B cell (primary cell): Measurements from ENCODE around the gene WDR73. TPM values are rescaled to one million over a fixed set of nuclear protein-coding genes. Genes with fewer than 3 reads are reported as not detected.

ENCODE experiments used
- ATAC-seq: fragments of 200-7000 bp; cut with Tn5 transposase; one replicate; pipeline ENCODE4 v1.10.0; 2021; ENCODE audit warnings: low read depth, mild to moderate bottlenecking, moderate number of reproducible peaks, moderate library complexity
- CTCF ChIA-PET: fragments of 350-600 bp; sonication (Branson Sonifier 250); formaldehyde crosslinking; loops from one replicate; lab custom pipeline; 2021; ENCODE audit warnings: antibody characterized with exemption, inconsistent platforms; lab: Charles Lee
- POLR2A ChIA-PET: fragments of 350-600 bp; sonication (Branson Sonifier 250); formaldehyde crosslinking; loops from one replicate; lab custom pipeline; 2021; ENCODE audit warnings: antibody characterized with exemption; lab: Charles Lee
- DNase-seq: peaks from one replicate; pipeline ENCODE4 v3.0.0; 2013
- H2AFZ ChIP-seq: 2 replicates; pipeline ENCODE4 v1.6.1; 2012; ENCODE audit warnings: mild to moderate bottlenecking, low read depth, low read length; ENCODE audit not compliant: insufficient read depth, poor library complexity, severe bottlenecking
- H3K27ac ChIP-seq, 2 donors: 1 replicate in 1 of 2; 2 replicates in 1 of 2; pipeline ENCODE4 v1.5.1; 2012 to 2013; ENCODE audit warnings: low read length in 2 of 2, mild to moderate bottlenecking in 2 of 2, moderate library complexity in 1 of 2
- H3K27me3 ChIP-seq, 4 experiments: fragments of 200-600 bp in 1 of 4; sonication (generic) in 1 of 4; replicated peaks in 1 of 4; 1 replicate in 2 of 4; 2 replicates in 2 of 4; pipeline versions ENCODE4 v1.6.1 to v1.7.0; 2013 to 2016; ENCODE audit warnings: low read length in 3 of 4, mild to moderate bottlenecking in 2 of 4, mixed read lengths in 1 of 4, moderate library complexity in 1 of 4; ENCODE audit not compliant: insufficient read depth in 4 of 4, control insufficient read depth in 3 of 4; ENCODE audit errors: control extremely low read depth in 1 of 4
- H3K36me3 ChIP-seq, 2 experiments: replicated peaks in 1 of 2; 1 replicate in 1 of 2; 2 replicates in 1 of 2; pipeline versions ENCODE4 v1.6.1 to v1.7.1; 2013; ENCODE audit warnings: low read length in 1 of 2; ENCODE audit not compliant: insufficient read depth in 2 of 2, control insufficient read depth in 1 of 2; ENCODE audit errors: control extremely low read depth in 1 of 2, extremely low read depth in 1 of 2
- H3K4me1 ChIP-seq, 2 donors: fragments of 200-600 bp in 1 of 2; sonication (generic) in 1 of 2; 1 replicate in 1 of 2; 2 replicates in 1 of 2; pipeline versions ENCODE4 v1.5.1 to v1.6.1; 2013 to 2017; ENCODE audit warnings: low read length in 2 of 2; ENCODE audit not compliant: control insufficient read depth in 2 of 2, insufficient read depth in 2 of 2
- H3K4me2 ChIP-seq: replicated peaks from 2 replicates; pipeline ENCODE3; 2012; ENCODE audit warnings: mild to moderate bottlenecking, low read depth, low read length; ENCODE audit not compliant: poor library complexity, severe bottlenecking
- H3K4me3 ChIP-seq, 5 experiments: fragments of 200-600 bp in 1 of 5; sonication (generic) in 1 of 5; 1 replicate in 3 of 5; 2 replicates in 2 of 5; pipeline versions ENCODE4 v1.5.1 to v1.7.0; 2011 to 2016; ENCODE audit warnings: low read length in 4 of 5, mild to moderate bottlenecking in 4 of 5, low read depth in 2 of 5, control low read depth in 1 of 5, moderate library complexity in 1 of 5; ENCODE audit not compliant: insufficient read depth in 1 of 5; ENCODE audit errors: control extremely low read depth in 1 of 5, extremely low read depth in 1 of 5
- H3K79me2 ChIP-seq: fragments of 200-600 bp; sonication (generic); one replicate; pipeline ENCODE4 v1.6.0; 2016; ENCODE audit warnings: low read length; ENCODE audit not compliant: control insufficient read depth, insufficient read depth
- H3K9ac ChIP-seq: fragments of 200-600 bp; sonication (generic); 2 replicates; pipeline ENCODE4 v1.6.1; 2017; ENCODE audit warnings: mild to moderate bottlenecking, low read length, moderate library complexity
- H3K9me3 ChIP-seq, 3 donors: one replicate each; pipeline versions ENCODE4 v1.6.1 to v1.7.1; 2013; ENCODE audit warnings: low read length in 2 of 3; ENCODE audit not compliant: control insufficient read depth in 2 of 3, insufficient read depth in 1 of 3; ENCODE audit errors: control extremely low read depth in 1 of 3
- H4K20me1 ChIP-seq: 2 replicates; pipeline ENCODE4 v1.6.0; 2012; ENCODE audit warnings: mild to moderate bottlenecking, low read length; ENCODE audit not compliant: insufficient read depth, control insufficient read depth, poor library complexity, severe bottlenecking
- H3K27ac Mint-ChIP-seq: one replicate; pipeline ENCODE4 v1.8.0; 2021; ENCODE audit warnings: mixed read lengths
- H3K27me3 Mint-ChIP-seq: one replicate; pipeline ENCODE4 v1.8.0; 2021; ENCODE audit warnings: mixed read lengths
- H3K4me1 Mint-ChIP-seq: one replicate; pipeline ENCODE4 v1.8.0; 2021; ENCODE audit warnings: mixed read lengths
- H3K4me3 Mint-ChIP-seq: one replicate; pipeline ENCODE4 v1.8.0; 2021; ENCODE audit warnings: mixed read lengths
- H3K9me3 Mint-ChIP-seq: one replicate; pipeline ENCODE4 v1.8.0; 2022; ENCODE audit warnings: mixed read lengths; ENCODE audit not compliant: insufficient read depth
- EZH2 ChIP-seq: IDR thresholded peaks from 2 replicates; pipeline ENCODE4 v1.6.1; 2012; ENCODE audit warnings: borderline replicate concordance, low read depth, mild to moderate bottlenecking, moderate library complexity, low read length; ENCODE audit not compliant: insufficient read depth, poor library complexity, severe bottlenecking
- WGBS: methylation state at CpG from one replicate; pipeline ENCODE4 v1.1.5; 2013; ENCODE audit warnings: missing lambda C conversion rate; ENCODE audit not compliant: insufficient coverage; 5-methylcytosine and 5-hydroxymethylcytosine counted together
- intact Hi-C: fragments of 100-400 bp; cut with micrococcal nuclease; formaldehyde crosslinking; loops from one replicate; pipeline ENCODE4 v1.10.0; 2022
- polyA plus RNA-seq: library from polyadenylated mRNA; depleted of rRNA; stranded (reverse); fragments of >200 nt; gene quantifications from 2 replicates; pipeline ENCODE4 v1.2.3, GENCODE V29; 2012
- total RNA-seq, 2 donors: library from RNA; stranded (reverse); fragments of 120-200 nt in 1 of 2; gene quantifications; 1 replicate in 1 of 2; 2 replicates in 1 of 2; pipeline versions ENCODE4 v1.2.3 to v1.2.4, GENCODE V29; 2013 to 2022
- TF ChIP-seq, protein P1 (sequence below): fragments of 200-600 bp; IDR thresholded peaks from one replicate; pipeline ENCODE4 v1.8.0; 2022; ENCODE audit warnings: antibody characterized with exemption, mild to moderate bottlenecking

Gene WDR73
- total and polyA plus RNA-seq, 2 donors (not counting 1 experiment from before 2014, with no cell fraction given) = 21.0 to 43.4 TPM

GRCh38 chr15:84685304-84685703, 31.2 kb upstream of the WDR73 start:
- Histone ChIP-seq H3K4me1 (peaks cover 14 to 25% of the 10 kb centered on the region in 2 donors), H3K36me3 (peaks cover 8 to 43% of the 10 kb centered on the region in 2 experiments), H2AFZ (no peak overlapping the region), H4K20me1 (no peaks in the 10 kb centered on the region), H3K27me3 (no peaks in the 10 kb centered on the region), H3K9me3 (peaks cover 0 to 5% (median 0%) of the 10 kb centered on the region in 3 donors), H3K4me2 (no peak overlapping the region), H3K9ac (no peak overlapping the region), H3K79me2 (peaks cover 41% of the 10 kb centered on the region), H3K27ac (no peak overlapping the region), H3K4me3 (no peak overlapping the region)
- intact Hi-C loops = no loop called here
- POLR2A ChIA-PET = interaction anchor here (0.6 kb wide), 1 partner anchor 61 kb away, joined by 4 read pairs; no protein-coding TSS in a partner anchor
- Mint-ChIP-seq H3K4me1 (peaks cover 33% of the 10 kb centered on the region), H3K27me3 (no peaks in the 10 kb centered on the region), H3K27ac (no peak overlapping the region), H3K4me3 (no peak overlapping the region), H3K9me3 (no peaks in the 10 kb centered on the region)
- no peak for DNase-seq
- CTCF ChIA-PET = no interaction called here
- TF ChIP-seq, protein P1, sequence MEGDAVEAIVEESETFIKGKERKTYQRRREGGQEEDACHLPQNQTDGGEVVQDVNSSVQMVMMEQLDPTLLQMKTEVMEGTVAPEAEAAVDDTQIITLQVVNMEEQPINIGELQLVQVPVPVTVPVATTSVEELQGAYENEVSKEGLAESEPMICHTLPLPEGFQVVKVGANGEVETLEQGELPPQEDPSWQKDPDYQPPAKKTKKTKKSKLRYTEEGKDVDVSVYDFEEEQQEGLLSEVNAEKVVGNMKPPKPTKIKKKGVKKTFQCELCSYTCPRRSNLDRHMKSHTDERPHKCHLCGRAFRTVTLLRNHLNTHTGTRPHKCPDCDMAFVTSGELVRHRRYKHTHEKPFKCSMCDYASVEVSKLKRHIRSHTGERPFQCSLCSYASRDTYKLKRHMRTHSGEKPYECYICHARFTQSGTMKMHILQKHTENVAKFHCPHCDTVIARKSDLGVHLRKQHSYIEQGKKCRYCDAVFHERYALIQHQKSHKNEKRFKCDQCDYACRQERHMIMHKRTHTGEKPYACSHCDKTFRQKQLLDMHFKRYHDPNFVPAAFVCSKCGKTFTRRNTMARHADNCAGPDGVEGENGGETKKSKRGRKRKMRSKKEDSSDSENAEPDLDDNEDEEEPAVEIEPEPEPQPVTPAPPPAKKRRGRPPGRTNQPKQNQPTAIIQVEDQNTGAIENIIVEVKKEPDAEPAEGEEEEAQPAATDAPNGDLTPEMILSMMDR = no peak
- TF ChIP-seq EZH2 = no peak
- WGBS = 100% methylated on average over 1 of the region's 5 CpGs
- ATAC-seq = no peak

DNA sequence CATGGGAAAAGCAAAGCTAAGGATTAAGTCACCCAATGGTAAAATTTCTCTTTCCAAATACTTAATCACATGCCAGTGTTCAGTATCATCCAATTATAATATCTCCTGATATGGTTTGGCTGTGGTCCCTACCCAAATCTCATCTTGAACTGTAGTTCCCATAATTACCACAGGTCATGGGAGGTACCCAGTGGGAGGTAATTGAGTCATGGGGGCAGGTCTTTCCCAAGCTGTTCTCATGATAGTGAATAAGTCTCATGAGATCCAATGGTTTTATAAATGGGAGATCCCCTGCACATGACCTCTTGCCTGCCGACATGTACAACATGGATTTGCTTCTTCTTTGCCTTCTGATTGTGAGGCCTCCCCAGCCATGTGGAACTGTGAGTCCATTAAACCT, 30.0 kb upstream of the WDR73 start:
- POLR2A ChIA-PET = interaction anchor here (0.7 kb wide), 1 partner anchor 74 kb away, joined by 4 read pairs; no protein-coding TSS in a partner anchor
- Histone ChIP-seq H3K9me3 (no peaks in the 10 kb centered on the region), H3K9ac (no peak overlapping the region), H3K27ac (no peak overlapping the region), H3K4me2 (no peak overlapping the region), H4K20me1 (no peaks in the 10 kb centered on the region), H2AFZ (no peak overlapping the region), H3K36me3 (peaks cover 10 to 48% of the 10 kb centered on the region in 2 experiments), H3K4me3 (no peak overlapping the region), H3K27me3 (no peaks in the 10 kb centered on the region), H3K79me2 (peaks cover 35% of the 10 kb centered on the region), H3K4me1 (peaks cover 9 to 20% of the 10 kb centered on the region in 2 donors)
- no peak for TF ChIP-seq EZH2
- TF ChIP-seq, protein P1 = no peak
- CTCF ChIA-PET = interaction anchor here (0.6 kb wide), 2 partner anchors 26 to 95 kb away, joined by 3 read pairs; no protein-coding TSS in a partner anchor
- Mint-ChIP-seq H3K9me3 (no peaks in the 10 kb centered on the region), H3K4me1 (peaks cover 29% of the 10 kb centered on the region), H3K4me3 (no peak overlapping the region), H3K27ac (no peak overlapping the region), H3K27me3 (no peaks in the 10 kb centered on the region)
- intact Hi-C loops = no loop called here
- ATAC-seq (no peak), DNase-seq (no peak)
- no CpG with 5 or more reads among the region's 1 CpG for WGBS
